AG09319 (cell line): ENCODE results near the gene RSU1.

ENCODE experiments used
- DNase-seq: peaks from one replicate; pipeline ENCODE4 v3.0.0-alpha.2; 2010; ENCODE audit warnings: low read depth; ENCODE audit errors: extremely low read depth
- CTCF ChIP-seq: IDR thresholded peaks from 2 replicates; pipeline ENCODE4 v1.5.1; 2011; ENCODE audit warnings: low read depth, mild to moderate bottlenecking, inconsistent platforms, low read length, moderate library complexity

RSU1 gene

GRCh38 chr10:16773334-16773733, 43.9 kb downstream of the RSU1 start:
- no peak for TF ChIP-seq CTCF
- no peak for DNase-seq

- TF ChIP-seq CTCF = no peak
- DNase-seq = no peak
These were observed 46.6 kb downstream of the RSU1 start for GRCh38 chr10:16770670-16771069.

- no peak for TF ChIP-seq CTCF
- DNase-seq = no peak
These were observed 47.1 kb downstream of the RSU1 start for GRCh38 chr10:16770141-16770540.

GRCh38 chr10:16769331-16769730, 47.9 kb downstream of the RSU1 start:
- no peak for TF ChIP-seq CTCF
- no peak for DNase-seq

GRCh38 chr10:16768702-16769101, 48.5 kb downstream of the RSU1 start:
- no peak for TF ChIP-seq CTCF
- DNase-seq = no peak

- no peak for DNase-seq
- no peak for TF ChIP-seq CTCF
These were observed 51.5 kb downstream of the RSU1 start for GRCh38 chr10:16765509-16766375.

GRCh38 chr10:16761300-16761699, 55.9 kb downstream of the RSU1 start:
- TF ChIP-seq CTCF = no peak
- DNase-seq = no peak
